Renal cortex interstitium (tissue), 11 donors: ENCODE results near the gene TMEM98. TPM values are rescaled to one million over a fixed set of nuclear protein-coding genes. Genes with fewer than 3 reads are reported as not detected.
"Not testable (repeated sequence)": the region's sequence is repeated elsewhere in the genome, so short reads cannot be mapped to it uniquely, and the experiment has no call there.

Experiments used
- DNase-seq, 11 donors: peaks; one replicate each; pipeline ENCODE4 v3.0.0-alpha.2; 2013; ENCODE audit warnings: low read depth in 9 of 11, low spot score in 4 of 11; ENCODE audit errors: extremely low read depth in 1 of 11
- polyA plus RNA-seq, 3 donors: library from polyadenylated mRNA; unstranded; fragments of 120-200 nt; gene quantifications; one replicate each; pipeline ENCODE4 v1.2.1, GENCODE V29; 2013; ENCODE audit not compliant: insufficient read length in 3 of 3

TMEM98 gene
- polyA plus RNA-seq, 3 donors: 210 to 231 (median 226) TPM

DNA sequence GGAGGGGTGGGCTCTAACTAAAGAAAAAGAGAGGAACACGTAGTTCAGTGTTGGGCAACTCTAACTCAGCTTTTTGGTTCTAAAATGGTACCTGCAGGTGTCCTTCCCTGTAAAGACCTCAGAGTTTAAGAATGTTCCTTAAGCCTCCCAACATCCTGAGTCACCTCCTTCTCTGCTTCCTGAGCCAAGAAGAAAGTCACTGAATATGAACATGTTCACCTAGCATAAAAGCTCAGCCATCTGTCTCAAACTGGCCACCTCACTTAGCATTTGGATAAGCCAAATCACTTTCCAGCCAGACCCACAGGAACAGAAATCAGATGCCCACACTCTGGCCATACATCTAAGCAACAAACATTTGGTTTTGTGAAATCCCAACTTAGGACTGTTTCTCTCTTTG is 3.7 kb downstream of the TMEM98 start:
- DNase-seq: no peak

DNA sequence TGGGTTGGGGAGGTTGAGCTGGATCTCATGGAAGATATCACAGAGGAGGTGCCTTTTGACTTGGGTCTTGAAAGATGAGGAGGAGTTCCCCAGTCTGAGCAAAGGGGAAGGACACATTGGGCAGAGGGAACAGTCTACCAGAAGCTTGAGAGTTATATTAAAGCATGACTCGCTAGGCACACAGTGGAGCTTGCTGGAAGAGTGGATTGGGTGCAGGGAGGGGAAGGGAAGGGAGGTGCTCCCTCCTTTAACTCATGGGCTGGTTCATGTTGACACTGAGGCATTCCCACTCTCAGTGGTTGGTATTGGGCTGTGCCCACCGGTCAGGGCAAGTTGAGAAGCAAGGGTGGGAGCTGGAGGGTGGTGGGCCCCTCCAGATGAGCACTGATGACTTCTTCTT is 5.9 kb downstream of the TMEM98 start:
- DNase-seq: no peak

DNA sequence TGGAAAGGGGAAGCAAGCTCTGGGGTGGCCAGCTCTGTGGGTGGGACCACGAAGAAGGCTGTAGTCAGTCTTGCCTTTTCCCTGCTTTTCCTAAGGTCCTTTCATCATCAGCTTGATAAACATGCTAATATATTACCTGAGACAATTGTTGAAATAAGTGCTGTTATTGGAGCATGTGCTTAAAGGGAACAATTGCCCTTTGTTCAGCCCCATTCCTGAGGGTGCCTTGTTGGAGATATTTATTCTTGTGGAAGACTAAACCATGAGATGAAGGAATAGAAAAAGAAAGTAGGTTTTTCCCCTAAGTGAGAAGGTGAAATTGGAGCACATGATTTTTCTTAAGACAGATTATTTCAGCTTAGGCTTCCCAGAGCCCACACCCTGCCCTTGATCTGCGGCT is 7.8 kb downstream of the TMEM98 start:
- DNase-seq: no peak

DNA sequence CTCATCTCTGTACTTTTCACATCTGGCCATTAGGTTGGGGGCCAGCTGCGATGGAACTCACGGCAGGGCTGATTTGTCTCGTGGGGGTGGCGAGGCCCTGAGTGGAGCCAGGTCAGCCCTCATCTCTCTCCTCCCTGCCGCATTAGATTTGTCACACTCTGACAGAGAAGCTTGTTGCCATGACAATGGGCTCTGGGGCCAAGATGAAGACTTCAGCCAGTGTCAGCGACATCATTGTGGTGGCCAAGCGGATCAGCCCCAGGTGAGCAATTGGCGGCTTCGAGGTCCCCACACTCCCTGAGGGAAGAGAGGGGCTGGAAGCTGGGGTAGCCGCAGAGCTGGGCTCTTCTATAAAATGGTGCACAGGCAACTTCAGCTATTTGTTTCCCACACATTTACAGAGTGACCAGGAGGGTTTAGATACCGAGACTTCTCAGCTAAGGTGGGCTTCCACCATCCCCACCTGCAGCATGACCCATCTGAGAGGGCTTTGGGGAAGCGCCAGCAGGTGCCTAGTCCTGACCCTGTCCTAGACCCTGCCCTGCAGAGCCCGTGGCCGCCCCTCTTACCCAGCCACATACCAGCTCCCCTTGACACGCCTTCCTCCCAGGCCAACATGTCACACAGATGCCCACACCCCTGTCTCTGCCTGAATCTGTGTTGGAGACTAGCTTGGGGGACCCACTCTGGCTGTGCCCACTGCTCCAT is 8.4 kb downstream of the TMEM98 start:
- no peak for DNase-seq

- DNase-seq: peak in 9 of 11 donors; percentile 73 to 92 (median 80)
Measured at GRCh38 chr17:32936894-32937500, 9.0 kb downstream of the TMEM98 start.

GRCh38 chr17:32940706-32941390 is 12.9 kb downstream of the TMEM98 start:
- no peak for DNase-seq

DNA sequence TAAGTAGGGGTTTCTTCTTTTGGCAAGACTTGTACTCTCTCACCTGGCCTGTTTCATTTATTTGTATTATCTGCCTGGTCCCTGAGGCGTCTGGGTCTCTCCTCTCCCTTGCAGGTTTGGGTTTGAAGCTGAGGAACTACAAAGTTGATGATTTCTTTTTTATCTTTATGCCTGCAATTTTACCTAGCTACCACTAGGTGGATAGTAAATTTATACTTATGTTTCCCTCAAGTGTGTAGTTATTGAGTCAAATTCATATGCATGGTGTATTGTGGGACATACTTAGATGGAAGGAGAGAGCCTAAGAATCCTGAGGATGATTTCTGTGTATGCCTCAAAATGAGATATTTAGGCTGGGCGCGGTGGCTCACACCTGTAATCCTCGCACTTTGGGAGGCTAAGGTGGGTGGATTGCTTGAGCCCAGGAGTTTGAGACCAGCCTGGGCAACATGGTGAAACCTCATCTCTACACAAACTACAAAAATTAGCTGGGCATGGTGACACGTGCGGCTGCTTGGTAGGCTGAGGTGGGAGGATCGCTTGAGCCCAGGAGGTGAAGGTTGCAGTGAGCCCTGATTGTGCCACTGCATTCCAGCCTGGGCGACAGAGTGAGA is 13.6 kb downstream of the TMEM98 start:
- no peak for DNase-seq

DNA sequence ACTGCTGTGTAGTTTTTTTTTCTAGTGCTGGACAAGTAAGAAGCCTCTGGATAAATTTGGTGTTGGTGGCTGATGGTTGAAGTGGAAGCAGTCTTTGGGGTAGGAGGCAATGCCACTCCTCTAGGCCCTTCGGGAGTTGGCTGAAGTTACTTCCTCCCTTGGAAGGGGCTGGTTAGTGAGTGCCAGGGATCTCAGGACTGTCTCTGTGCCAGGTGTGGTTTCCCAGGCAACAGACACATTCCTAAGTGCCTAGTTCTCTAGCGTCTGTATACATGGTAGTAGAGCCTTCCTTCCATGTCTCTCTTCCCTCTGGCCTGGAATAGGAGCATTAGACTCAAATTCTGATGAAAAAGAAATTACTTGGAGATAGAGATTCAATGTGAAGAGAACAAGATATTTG is 15.3 kb downstream of the TMEM98 start:
- no peak for DNase-seq

DNA sequence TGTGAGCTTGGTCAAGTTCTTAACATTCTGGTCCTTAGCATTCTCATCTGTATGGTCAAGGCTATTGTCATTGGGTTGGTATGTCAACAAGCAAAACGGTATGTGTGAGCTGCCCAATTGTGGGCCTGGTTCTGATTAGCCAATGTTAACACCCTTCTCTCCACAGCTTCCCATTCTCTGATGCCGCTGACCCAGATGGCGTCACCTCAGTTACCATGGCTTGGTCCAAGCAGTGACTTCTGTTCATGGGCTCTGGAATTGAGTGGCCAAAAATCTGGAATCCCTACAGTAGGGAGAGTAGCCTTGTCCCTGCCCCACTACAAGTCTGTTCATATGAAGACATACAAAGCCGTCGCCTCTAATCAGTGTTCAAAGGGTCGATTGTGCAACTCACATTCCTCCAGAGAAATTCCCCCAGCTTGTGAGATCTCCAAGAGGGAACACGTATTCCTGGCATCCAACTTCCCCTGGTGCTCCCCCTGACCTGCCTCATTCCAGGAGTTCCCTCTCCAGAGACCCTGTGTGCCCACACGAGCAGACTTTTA is 15.8 kb downstream of the TMEM98 start:
- DNase-seq: peak in 1 of 11 donors; percentile 31

DNA sequence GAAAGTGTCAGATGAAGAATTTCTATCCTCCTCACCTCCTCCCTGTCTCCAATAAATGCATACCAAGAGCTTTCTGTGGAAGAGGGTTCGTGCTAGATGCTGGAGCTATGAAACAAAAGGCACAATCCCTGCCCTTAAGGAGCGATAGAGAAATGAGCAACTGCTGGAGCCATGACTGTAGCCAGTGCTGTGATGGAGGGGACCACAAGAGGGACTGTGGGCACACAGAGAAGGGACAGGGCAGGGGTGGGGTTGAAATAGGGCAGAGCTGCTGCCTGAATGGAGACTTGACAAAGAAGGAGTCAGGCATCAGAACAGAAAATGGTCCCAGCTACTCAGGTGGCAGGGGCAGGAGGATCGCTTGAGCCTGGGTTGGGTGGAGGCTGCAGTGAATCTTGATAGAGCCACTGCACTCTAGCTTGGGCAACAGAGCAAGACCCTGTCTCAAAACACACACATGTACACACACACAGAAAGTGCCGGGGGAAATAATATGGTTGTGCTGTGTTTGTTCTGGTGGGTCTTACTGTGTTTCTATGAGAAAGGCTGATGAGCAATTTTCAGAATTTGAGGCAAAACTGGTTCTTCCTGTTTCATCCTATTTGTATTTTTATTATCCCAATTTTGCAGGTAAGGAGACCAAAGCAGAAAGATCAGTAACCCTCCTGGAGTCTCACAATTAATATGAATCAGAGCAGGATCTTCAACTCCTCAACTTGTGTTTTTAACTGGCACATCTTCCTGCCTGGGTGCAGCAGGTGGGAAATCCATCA is 16.5 kb downstream of the TMEM98 start:
- no peak for DNase-seq

- DNase-seq: no peak
Measured at GRCh38 chr17:32946375-32947135, 18.6 kb downstream of the TMEM98 start.

DNA sequence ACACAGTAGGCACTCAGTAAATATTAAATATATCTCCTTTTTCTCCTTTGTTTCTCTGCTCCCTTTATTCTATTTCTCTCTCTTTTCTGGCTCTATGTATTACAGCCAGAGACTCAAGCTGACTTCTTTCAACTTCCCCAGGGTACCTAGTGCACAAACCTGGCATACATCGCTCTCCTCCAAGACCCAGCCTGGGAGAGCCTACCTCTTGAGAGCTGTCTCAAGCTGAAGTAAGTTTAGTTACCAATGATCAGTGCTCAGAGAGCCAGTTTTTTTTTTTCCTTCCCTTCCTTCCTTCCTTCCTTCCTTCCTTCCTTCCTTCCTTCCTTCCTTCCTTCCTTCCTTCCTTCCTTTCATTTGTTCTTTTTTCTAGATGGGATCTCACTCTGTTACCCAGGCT is 19.8 kb downstream of the TMEM98 start:
- DNase-seq: no peak

GRCh38 chr17:32949181-32949580 is 21.2 kb downstream of the TMEM98 start:
- DNase-seq: no peak

DNA sequence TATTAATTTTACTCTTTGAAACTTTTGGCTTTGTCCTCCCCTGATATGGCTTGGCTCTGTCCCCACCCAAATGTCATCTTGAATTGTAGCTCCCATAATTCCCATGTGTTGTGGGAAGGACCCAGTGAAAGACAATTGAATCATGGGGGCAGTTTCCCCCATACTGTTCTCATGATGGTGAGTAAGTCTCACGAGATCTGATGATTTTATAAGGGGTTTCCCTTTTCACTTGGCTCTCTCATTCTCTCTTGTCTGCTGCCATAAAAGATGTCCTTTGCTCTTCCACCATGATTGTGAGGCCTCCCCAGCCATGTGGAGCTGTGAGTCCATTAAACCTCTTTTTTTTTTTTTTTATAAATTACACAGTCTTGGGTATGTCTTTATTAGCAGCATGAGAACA is 24.5 kb downstream of the TMEM98 start:
- DNase-seq: not testable (repeated sequence)

DNA sequence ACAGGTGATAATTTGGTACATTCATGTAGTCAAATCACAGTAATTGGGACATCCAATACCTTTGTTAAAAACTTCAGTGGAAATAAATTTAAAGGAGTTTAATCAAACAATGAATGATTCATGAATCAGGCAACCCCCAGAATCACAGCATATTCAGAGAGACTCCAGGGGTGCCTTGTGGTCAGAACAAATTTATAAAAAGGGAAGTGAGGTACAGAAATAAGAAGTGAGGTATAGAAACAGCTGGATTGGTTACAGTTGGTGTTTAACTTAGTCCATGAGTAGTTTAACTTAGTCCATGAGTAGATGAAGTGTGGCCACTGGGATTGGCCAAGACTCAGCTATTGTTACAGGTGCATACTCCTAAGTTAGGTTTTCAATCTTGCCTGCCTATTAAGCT is 25.1 kb downstream of the TMEM98 start:
- DNase-seq: no peak

DNA sequence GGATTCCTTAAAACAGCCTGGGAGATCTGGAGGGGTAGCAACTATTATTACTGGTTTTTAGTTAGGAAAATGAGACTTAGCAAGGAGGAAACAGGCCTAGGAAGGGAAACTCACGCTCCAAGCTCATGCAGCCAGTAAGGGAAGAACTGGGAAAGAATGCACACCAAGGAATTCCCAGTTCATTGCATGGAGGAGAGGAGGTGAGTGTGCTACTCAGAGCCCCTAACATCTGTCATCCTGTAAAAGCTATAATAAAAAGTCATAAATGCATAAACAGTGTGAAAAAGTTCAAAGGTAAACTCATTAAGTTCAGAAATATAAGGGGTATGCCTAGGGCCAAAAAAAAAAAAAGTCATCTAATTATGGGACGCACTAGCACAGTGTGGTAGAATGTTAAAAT is 25.9 kb downstream of the TMEM98 start:
- no peak for DNase-seq

GRCh38 chr17:32954477-32954876 is 26.5 kb downstream of the TMEM98 start:
- DNase-seq: no peak

- no peak for DNase-seq
Measured at GRCh38 chr17:32955155-32955554, 27.2 kb downstream of the TMEM98 start.
